Transverse colon (tissue), 4 donors: Measurements from ENCODE around the gene BRIP1.

Experiments
- CTCF ChIP-seq, 5 experiments: fragments of 200-600 bp in 3 of 5; fragments of 450-650 bp in 2 of 5; sonication (generic) in 3 of 5; IDR thresholded peaks; 1 replicate in 2 of 5; 2 replicates in 3 of 5; pipeline ENCODE4 v1.5.1; 2016 to 2017; ENCODE audit warnings: antibody characterized with exemption in 5 of 5, inconsistent platforms in 3 of 5, mild to moderate bottlenecking in 2 of 5, moderate library complexity in 1 of 5
- POLR2A ChIP-seq: fragments of 450-650 bp; IDR thresholded peaks from one replicate; pipeline ENCODE4 v1.6.1; 2016; ENCODE audit warnings: antibody characterized with exemption, mild to moderate bottlenecking, moderate library complexity
- POLR2AphosphoS5 ChIP-seq, 3 donors: sonication (generic); formaldehyde crosslinking; IDR thresholded peaks; one replicate each; pipeline ENCODE4 v1.6.1; 2016; ENCODE audit warnings: antibody characterized with exemption in 3 of 3

GRCh38 chr17:61699694-61700093 is 163.6 kb downstream of the BRIP1 start:
- no peak for TF ChIP-seq CTCF (IDR thresholded peaks at IDR 0.05)
- no peak for TF ChIP-seq POLR2AphosphoS5 (IDR thresholded peaks at IDR 0.05)
- TF ChIP-seq POLR2A: no peak
